Glutamatergic neuron (in vitro differentiated cells): ENCODE results near the gene NPC2. TPM values are rescaled to one million over a fixed set of nuclear protein-coding genes. Genes with fewer than 3 reads are reported as not detected.

Experiments used
- DNase-seq: peaks from one replicate; pipeline ENCODE4 v3.0.0; 2022
- H3K27ac Mint-ChIP-seq: one replicate; pipeline ENCODE4 v1.8.0; 2020; ENCODE audit warnings: mild to moderate bottlenecking, mixed read lengths, inconsistent platforms; ENCODE audit not compliant: unreplicated experiment
- H3K27me3 Mint-ChIP-seq: one replicate; pipeline ENCODE4 v1.8.0; 2020; ENCODE audit warnings: mild to moderate bottlenecking, moderate library complexity, mixed read lengths, inconsistent platforms; ENCODE audit not compliant: unreplicated experiment
- H3K36me3 Mint-ChIP-seq: one replicate; pipeline ENCODE4 v1.8.0; 2020; ENCODE audit warnings: mild to moderate bottlenecking, mixed read lengths, inconsistent platforms; ENCODE audit not compliant: unreplicated experiment
- H3K4me1 Mint-ChIP-seq: one replicate; pipeline ENCODE4 v1.8.0; 2020; ENCODE audit warnings: mild to moderate bottlenecking, low read depth, mixed read lengths, inconsistent platforms; ENCODE audit not compliant: unreplicated experiment
- H3K4me3 Mint-ChIP-seq: one replicate; pipeline ENCODE4 v1.8.0; 2020; ENCODE audit warnings: mild to moderate bottlenecking, mixed read lengths, inconsistent platforms; ENCODE audit not compliant: unreplicated experiment
- H3K9me3 Mint-ChIP-seq: one replicate; pipeline ENCODE4 v1.8.0; 2020; ENCODE audit warnings: mild to moderate bottlenecking, moderate library complexity, mixed read lengths, inconsistent platforms; ENCODE audit not compliant: unreplicated experiment
- total RNA-seq: library from RNA; stranded (reverse); fragmentation: NEBNext Ultra II Directional; extraction: Animal tissue kit (Norgen Biotek cat#: 25700); gene quantifications from one replicate; pipeline ENCODE4 v1.2.1, GENCODE V29; 2021; ENCODE audit not compliant: unreplicated experiment
- TF ChIP-seq, protein P1 (sequence below): fragments of 200-600 bp; sonication (generic); IDR thresholded peaks from one replicate; pipeline ENCODE4 v1.5.0; 2021; ENCODE audit not compliant: partially characterized antibody, unreplicated experiment

NPC2 gene
- total RNA-seq, 1 donor from 2014 or later: 17.6 TPM

DNA sequence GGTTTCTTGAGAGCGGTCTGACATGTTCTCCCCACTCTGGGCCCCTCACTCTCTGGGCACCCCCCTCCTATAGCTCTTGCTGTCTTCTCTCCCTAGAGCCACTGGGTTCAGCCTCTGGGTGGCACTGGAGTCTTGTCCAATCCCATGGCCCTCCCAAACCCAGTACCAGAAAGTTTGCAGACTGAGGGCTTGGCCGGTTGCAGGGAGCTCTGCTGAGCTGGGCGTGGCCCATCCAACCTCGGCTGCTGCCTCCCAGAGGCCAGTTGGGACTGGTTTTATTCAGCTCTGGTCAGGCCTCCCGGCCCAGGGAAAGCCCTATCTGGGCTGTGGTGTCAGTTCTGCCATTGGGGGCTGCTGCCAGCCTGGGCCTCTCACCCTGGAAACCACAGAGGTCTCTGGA lies 38.4 kb upstream of the NPC2 start:
- Mint-ChIP-seq H3K36me3 (no peaks in the 10 kb centered on the region), H3K27me3 (peaks cover 5% of the 10 kb centered on the region), H3K4me3 (no peak overlapping the region), H3K9me3 (peaks cover 1% of the 10 kb centered on the region), H3K4me1 (peaks cover 3% of the 10 kb centered on the region), H3K27ac (no peak overlapping the region)
- DNase-seq: no peak
- TF ChIP-seq, protein P1, sequence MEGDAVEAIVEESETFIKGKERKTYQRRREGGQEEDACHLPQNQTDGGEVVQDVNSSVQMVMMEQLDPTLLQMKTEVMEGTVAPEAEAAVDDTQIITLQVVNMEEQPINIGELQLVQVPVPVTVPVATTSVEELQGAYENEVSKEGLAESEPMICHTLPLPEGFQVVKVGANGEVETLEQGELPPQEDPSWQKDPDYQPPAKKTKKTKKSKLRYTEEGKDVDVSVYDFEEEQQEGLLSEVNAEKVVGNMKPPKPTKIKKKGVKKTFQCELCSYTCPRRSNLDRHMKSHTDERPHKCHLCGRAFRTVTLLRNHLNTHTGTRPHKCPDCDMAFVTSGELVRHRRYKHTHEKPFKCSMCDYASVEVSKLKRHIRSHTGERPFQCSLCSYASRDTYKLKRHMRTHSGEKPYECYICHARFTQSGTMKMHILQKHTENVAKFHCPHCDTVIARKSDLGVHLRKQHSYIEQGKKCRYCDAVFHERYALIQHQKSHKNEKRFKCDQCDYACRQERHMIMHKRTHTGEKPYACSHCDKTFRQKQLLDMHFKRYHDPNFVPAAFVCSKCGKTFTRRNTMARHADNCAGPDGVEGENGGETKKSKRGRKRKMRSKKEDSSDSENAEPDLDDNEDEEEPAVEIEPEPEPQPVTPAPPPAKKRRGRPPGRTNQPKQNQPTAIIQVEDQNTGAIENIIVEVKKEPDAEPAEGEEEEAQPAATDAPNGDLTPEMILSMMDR: no peak

DNA sequence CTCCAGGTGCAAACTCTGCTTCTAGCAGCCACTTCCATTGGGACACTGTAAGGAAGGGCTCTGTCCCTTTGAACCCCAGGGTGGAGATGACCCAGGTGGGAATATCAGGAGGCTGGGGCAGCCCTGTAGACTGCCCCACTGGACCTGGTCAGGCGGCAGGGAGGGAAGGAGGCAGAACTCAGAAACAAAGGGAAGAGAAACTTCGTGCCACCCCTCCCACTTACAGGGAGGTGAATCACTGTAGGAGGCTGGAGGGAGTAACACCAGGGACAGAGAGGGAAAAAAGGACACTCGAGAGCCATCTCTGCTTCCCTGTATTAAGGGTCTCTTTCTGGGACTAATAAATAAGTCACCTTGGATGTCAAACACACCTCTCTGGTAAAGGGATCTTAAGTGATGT lies 37.9 kb upstream of the NPC2 start:
- Mint-ChIP-seq H3K9me3 (peaks cover 1% of the 10 kb centered on the region), H3K36me3 (no peaks in the 10 kb centered on the region), H3K4me1 (peaks cover under 1% of the 10 kb centered on the region), H3K27ac (no peak overlapping the region), H3K27me3 (peaks cover 6% of the 10 kb centered on the region), H3K4me3 (no peak overlapping the region)
- TF ChIP-seq, protein P1: no peak
- no peak for DNase-seq

DNA sequence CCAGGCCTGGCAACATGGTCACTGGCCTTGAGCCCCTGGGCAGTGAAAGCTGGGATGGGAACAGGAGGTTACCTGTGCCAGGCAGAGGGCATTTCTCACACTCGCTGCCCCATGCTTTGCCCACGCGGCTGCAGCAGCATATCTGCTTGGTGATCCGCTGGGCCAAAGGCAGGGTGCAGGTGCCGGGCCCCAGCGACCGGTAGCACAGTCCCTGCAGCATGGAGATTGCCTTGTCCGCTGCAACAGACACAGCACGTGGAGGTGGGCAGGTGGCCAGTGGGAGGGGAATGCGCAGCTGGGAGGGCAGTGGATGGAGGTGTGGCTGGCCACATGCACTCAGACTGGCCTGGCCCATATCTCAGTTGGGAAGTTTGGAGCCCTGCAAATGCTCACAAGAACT lies 35.8 kb upstream of the NPC2 start:
- Mint-ChIP-seq H3K36me3 (no peaks in the 10 kb centered on the region), H3K27me3 (peaks cover 13% of the 10 kb centered on the region), H3K9me3 (peaks cover 1% of the 10 kb centered on the region), H3K27ac (no peak overlapping the region), H3K4me3 (no peak overlapping the region), H3K4me1 (no peaks in the 10 kb centered on the region)
- no peak for DNase-seq
- TF ChIP-seq, protein P1: no peak

DNA sequence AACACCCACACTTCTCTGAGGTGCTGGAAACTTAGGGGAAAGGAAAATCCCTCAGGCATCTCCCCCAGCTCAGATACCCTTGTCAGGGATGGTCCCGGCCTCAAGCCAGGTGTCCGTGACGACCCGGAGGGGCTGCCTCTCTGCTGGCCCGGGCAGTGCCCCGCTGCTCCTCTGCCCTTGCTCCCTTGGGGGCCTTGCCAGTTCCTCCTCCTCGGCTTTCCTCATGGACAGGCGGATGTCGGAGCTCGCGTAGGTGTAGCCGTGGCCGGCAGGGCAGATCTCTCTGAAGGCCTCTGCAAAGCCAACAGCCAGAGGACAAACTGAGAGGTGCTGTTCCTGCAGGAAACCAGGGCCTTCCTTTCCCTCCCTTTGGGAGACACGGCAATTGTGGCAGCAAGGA lies 35.3 kb upstream of the NPC2 start:
- H3K9me3 Mint-ChIP-seq: peaks cover 1% of the 10 kb centered on the region
- H3K36me3 Mint-ChIP-seq: no peaks in the 10 kb centered on the region
- H3K27me3 Mint-ChIP-seq: peaks cover 13% of the 10 kb centered on the region
- TF ChIP-seq, protein P1: no peak
- no peaks in the 10 kb centered on the region for H3K4me1 Mint-ChIP-seq
- H3K4me3 Mint-ChIP-seq: no peak overlapping the region
- H3K27ac Mint-ChIP-seq: no peak overlapping the region
- no peak for DNase-seq

DNA sequence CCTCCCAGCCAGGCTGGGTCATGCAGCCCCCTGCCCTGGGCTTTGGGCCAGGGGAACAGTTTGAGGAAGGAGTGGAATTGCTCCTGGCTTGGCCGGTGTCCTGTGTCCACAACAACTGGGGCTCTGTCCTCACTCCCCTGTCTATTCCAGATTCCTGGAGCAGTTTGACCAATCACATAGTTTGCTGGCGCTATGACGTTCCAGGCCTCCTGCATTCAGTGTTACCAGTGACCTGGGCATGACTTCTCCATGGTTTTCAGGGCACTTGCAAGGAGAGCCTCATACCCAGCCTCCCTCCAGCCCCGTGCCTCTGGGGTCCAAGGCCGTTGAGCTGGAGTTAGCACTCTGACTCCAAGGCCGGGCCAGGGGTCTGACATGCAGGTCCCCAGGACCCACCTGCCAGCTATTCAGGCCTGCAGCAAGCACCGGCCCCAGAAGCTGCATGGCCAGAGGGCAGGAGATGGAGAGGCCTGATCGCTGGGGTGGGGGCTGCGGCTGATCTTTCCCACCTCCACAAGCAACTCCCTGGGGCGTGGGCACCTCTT lies 34.7 kb upstream of the NPC2 start:
- H3K27ac Mint-ChIP-seq: no peak overlapping the region
- no peaks in the 10 kb centered on the region for H3K9me3 Mint-ChIP-seq
- H3K4me3 Mint-ChIP-seq: no peak overlapping the region
- no peak for DNase-seq
- TF ChIP-seq, protein P1: no peak
- peaks cover 14% of the 10 kb centered on the region for H3K27me3 Mint-ChIP-seq
- no peaks in the 10 kb centered on the region for H3K4me1 Mint-ChIP-seq
- no peaks in the 10 kb centered on the region for H3K36me3 Mint-ChIP-seq
